Psoas muscle (tissue), 8 donors: ENCODE results near the gene RRM1. TPM values are rescaled to one million over a fixed set of nuclear protein-coding genes. Genes with fewer than 3 reads are reported as not detected.

Experiments
- ATAC-seq, 4 donors: fragments of 200-7000 bp; cut with Tn5 transposase; one replicate each; pipeline ENCODE4 v1.9.1; 2020; ENCODE audit warnings: moderate library complexity in 3 of 4, mild to moderate bottlenecking in 2 of 4
- DNase-seq, 2 donors: peaks; one replicate each; pipeline ENCODE4 v3.0.0-alpha.2; 2020
- H3K27ac ChIP-seq: fragments of 200-600 bp; one replicate; pipeline ENCODE4 v1.8.0; 2022
- H3K27me3 ChIP-seq, 3 donors: fragments of 200-600 bp in 1 of 3; one replicate each; pipeline versions ENCODE4 v1.6.1 to v1.8.0; 2013 to 2022; ENCODE audit warnings: low read length in 2 of 3, mild to moderate bottlenecking in 2 of 3, moderate library complexity in 1 of 3; ENCODE audit not compliant: insufficient read depth in 3 of 3
- H3K36me3 ChIP-seq, 2 donors: fragments of 200-600 bp in 1 of 2; one replicate each; pipeline versions ENCODE4 v1.6.1 to v1.8.0; 2013 to 2022; ENCODE audit warnings: low read depth in 1 of 2, mild to moderate bottlenecking in 1 of 2, moderate library complexity in 1 of 2; ENCODE audit not compliant: insufficient read depth in 1 of 2
- H3K4me1 ChIP-seq: fragments of 200-600 bp; one replicate; pipeline ENCODE4 v1.8.0; 2022
- H3K4me3 ChIP-seq: fragments of 200-600 bp; one replicate; pipeline ENCODE4 v1.8.0; 2022; ENCODE audit warnings: mild to moderate bottlenecking
- H3K9me3 ChIP-seq: fragments of 200-600 bp; one replicate; pipeline ENCODE4 v1.8.0; 2022
- CTCF ChIP-seq: fragments of 200-600 bp; IDR thresholded peaks from one replicate; pipeline ENCODE4 v1.8.0; 2022; ENCODE audit warnings: antibody characterized with exemption
- WGBS, 3 donors: extraction: QIAGEN DNeasy Blood & Tissue Kit; methylation state at CpG; one replicate each; pipeline versions ENCODE4 v1.1.6 to v1.1.7; 2013; 5-methylcytosine and 5-hydroxymethylcytosine counted together
- intact Hi-C, 2 donors: fragments of 100-400 bp; cut with DNase I; formaldehyde crosslinking; loops; one replicate each; pipeline versions ENCODE4 v1.11.0 to v1.14.2; 2022
- long read RNA-seq, 2 donors: library from polyadenylated mRNA; unstranded; transcript quantifications; one replicate each; pipeline ENCODE4 v2.0.0, GENCODE V29; 2021
- polyA plus RNA-seq, 3 donors: library from polyadenylated mRNA; stranded (reverse); fragments of 200-250 nt; gene quantifications; one replicate each; pipeline ENCODE4 v1.2.3, GENCODE V29; 2013
- total RNA-seq, 4 donors: library from RNA; stranded (reverse); fragmentation: NEBNext Ultra II Directional in 2 of 4; extraction: Animal tissue kit (Norgen Biotek cat#: 25700) in 2 of 4; gene quantifications; one replicate each; pipeline versions ENCODE4 v1.2.1 to v1.2.4, GENCODE V29; 2021 to 2023
- donor health status: healthy with polysubstance abuse.
- donor health status: DM: no; HTN: no; CAD: no; lungs with moderate emphysema.
- donor health status: Bipolar disorder and iron deficiency.
- donor health status: healthy.
- donor health status: DM: yes; HTN: yes; CAD: no.
- donor health status: DM: no; HTN: no; CAD: no.
- donor health status: DM: no; HTN: no; CAD: no.
- donor health status: DM: yes; HTN: yes; CAD: no.

The RRM1 gene
- 10 to 100 TPM; 31.0 to 45.8 (median 37.6) TPM for total RNA-seq
- 10 to 100 TPM; 11.3 to 25.7 (median 13.9) TPM for polyA plus RNA-seq
- long read RNA-seq, donor 1, transcript RRM1-201 (19 exons, 3,076 nt), result major isoform, 25 of 31 reads
- long read RNA-seq, donor 1, partial matches to known transcripts, result 4 of 31 reads
- long read RNA-seq, donor 1, other reads (novel, unspliced or antisense), result 2 of 31 reads
- long read RNA-seq, donor 2, transcript RRM1-201 (19 exons, 3,076 nt), result major isoform, 37 of 54 reads
- long read RNA-seq, donor 2, partial matches to known transcripts, result 14 of 54 reads
- long read RNA-seq, donor 2, other reads (novel, unspliced or antisense), result 2 of 54 reads

DNA sequence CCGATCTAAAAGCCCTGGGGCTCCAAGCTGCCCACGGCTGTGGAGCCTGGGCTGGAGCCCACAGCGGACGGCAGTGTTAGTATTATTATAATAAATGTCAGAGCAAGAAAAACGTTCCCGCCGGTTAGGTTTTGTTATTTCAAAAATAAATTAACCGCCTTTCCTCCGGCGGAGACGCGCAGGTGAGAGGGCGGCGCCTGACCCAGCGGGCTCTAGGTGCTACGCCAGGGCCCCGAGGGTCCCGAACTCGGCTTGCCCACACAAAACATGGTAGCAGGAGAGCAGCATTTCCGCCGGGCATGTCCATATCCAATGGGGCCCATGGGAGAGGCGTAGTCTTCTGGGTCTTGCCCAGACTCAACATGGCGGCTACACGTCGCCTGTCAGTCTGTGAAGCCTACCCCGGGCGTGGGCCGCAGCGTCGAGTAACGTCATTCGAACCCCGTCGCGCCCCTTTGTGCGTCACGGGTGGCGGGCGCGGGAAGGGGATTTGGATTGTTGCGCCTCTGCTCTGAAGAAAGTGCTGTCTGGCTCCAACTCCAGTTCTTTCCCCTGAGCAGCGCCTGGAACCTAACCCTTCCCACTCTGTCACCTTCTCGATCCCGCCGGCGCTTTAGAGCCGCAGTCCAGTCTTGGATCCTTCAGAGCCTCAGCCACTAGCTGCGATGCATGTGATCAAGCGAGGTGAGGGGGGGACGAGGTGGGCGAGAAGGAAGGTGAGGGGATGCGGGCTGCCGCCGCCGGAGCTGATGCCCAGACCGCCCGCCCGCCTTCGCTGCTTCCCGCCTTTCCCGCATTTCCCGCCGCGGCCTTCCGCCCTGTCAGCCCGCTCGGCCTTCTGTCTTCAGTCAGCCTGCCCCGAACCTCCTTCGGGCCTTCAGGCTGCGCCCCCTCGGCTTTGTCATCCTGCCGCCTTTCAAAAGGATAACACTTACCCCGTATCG is at the start of gene RRM1:
TSS of gene RRM1 (plus strand) at position 452 of the 944 bp plus-strand sequence. CDS start at position 666, 214 bp downstream.
- intact Hi-C loops, result no loop called here
- peaks cover 13% of the 10 kb centered on the region for H3K4me1 ChIP-seq
- peak; percentile 94 to 97 for DNase-seq
- no peaks in the 10 kb centered on the region for H3K9me3 ChIP-seq
- peak within 1 kb of the TSS; percentile 97 for H3K27ac ChIP-seq
- no peak for TF ChIP-seq CTCF
- H3K4me3 ChIP-seq, result peak within 1 kb of the TSS; percentile 88
- peaks cover 3 to 26% of the 10 kb centered on the region in 2 donors for H3K36me3 ChIP-seq
- WGBS, 3 donors, result 0% methylated on average over 68 to 74 of the region's 74 CpGs
- ATAC-seq, result peak; percentile 94 to 98 (median 96)
- no peaks in the 10 kb centered on the region for H3K27me3 ChIP-seq

DNA sequence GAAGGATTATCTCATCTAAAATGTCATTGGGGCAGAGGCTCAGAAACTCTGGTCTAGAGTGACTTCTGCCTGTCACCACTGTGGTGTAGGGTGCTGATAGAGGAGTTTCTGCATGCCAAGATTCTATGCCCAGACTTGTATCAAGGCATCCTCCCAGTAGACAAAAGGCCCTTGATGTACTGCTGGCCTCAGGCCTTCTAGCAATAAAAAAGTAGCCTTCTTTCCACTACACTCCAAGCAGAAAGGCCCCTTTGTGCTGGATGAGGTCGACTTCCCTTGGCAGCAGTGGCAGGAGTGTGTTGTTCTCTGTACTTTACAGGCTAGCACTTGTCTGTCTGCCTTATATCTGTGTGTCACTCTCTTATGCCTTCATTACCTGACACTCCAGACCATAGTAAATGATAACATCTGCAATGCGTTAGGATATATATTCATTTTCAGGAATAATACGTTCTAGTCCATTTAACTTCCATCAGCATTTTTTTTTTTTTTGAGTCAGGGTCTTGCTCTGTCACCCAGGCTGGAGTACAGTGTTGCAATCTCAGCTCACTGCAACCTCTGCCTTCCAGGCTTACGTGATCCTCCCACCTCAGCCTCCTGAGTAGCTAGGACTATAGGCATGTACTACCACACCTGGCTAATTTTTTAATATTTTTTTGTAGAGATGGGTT is 49.5 kb upstream of the RRM1 start:
- WGBS, 3 donors, result 39 to 50% (median 40%) methylated on average over 4 of the region's 4 CpGs
- no peaks in the 10 kb centered on the region for H3K27me3 ChIP-seq
- H3K27ac ChIP-seq, result peak overlapping the region; percentile 89
- no peak overlapping the region for H3K4me3 ChIP-seq
- no peaks in the 10 kb centered on the region for H3K9me3 ChIP-seq
- peaks cover 53% of the 10 kb centered on the region for H3K4me1 ChIP-seq
- no peak for TF ChIP-seq CTCF
- ATAC-seq, result peak; percentile 24 to 56 (median 40)
- intact Hi-C loops, result loop anchor here (1.0 to 10.0 kb wide), 4 partner anchors 48 to 190 kb away; partner anchors contain the start of gene STIM1 (in 1 of the 2)
- H3K36me3 ChIP-seq, result no peaks in the 10 kb centered on the region
- DNase-seq, result no peak

GRCh38 chr11:4048340-4048739 is 46.3 kb upstream of the RRM1 start:
- Histone ChIP-seq H3K4me3 (no peak overlapping the region), H3K36me3 (no peaks in the 10 kb centered on the region), H3K27me3 (no peaks in the 10 kb centered on the region), H3K27ac (peak overlapping the region; percentile 48), H3K4me1 (peaks cover 33% of the 10 kb centered on the region), H3K9me3 (no peaks in the 10 kb centered on the region)
- no peak for DNase-seq
- no peak for ATAC-seq
- no peak for TF ChIP-seq CTCF
- intact Hi-C loops, result loop anchor here in 1 of 2 donors (10.0 kb wide), 1 partner anchor 94 kb away; no protein-coding TSS in a partner anchor

GRCh38 chr11:4049006-4049405 is 45.6 kb upstream of the RRM1 start:
- TF ChIP-seq CTCF, result no peak
- ATAC-seq, result no peak

More at GRCh38 chr11:4049006-4049405, 45.6 kb upstream of the RRM1 start:
- no peak overlapping the region for H3K4me3 ChIP-seq
- 91 to 95% (median 91%) methylated on average over 4 of the region's 4 CpGs for WGBS, 3 donors
- no peaks in the 10 kb centered on the region for H3K9me3 ChIP-seq
- intact Hi-C loops, result loop anchor here in 1 of 2 donors (10.0 kb wide), 1 partner anchor 94 kb away; no protein-coding TSS in a partner anchor
- no peaks in the 10 kb centered on the region for H3K36me3 ChIP-seq
- H3K27me3 ChIP-seq, result no peaks in the 10 kb centered on the region
- DNase-seq, result no peak
- H3K27ac ChIP-seq, result no peak overlapping the region
- H3K4me1 ChIP-seq, result peaks cover 26% of the 10 kb centered on the region
